NCI-H2107 treated with DMSO at 0.1 percent for 48 hours (cell line): ENCODE data around the gene FGF3.

ENCODE experiments used
- DNase-seq: peaks from one replicate; lab custom pipeline; 2025; ENCODE audit not compliant: unreplicated experiment; lab: John Stamatoyannopoulos, UW

Gene FGF3

GRCh38 chr11:69818603-69819441, at the start of gene FGF3:
TSS of gene FGF3 (minus strand) at chr11:69819416. CDS start at chr11:69818933, 483 bp downstream.
- DNase-seq, result no peak

DNA sequence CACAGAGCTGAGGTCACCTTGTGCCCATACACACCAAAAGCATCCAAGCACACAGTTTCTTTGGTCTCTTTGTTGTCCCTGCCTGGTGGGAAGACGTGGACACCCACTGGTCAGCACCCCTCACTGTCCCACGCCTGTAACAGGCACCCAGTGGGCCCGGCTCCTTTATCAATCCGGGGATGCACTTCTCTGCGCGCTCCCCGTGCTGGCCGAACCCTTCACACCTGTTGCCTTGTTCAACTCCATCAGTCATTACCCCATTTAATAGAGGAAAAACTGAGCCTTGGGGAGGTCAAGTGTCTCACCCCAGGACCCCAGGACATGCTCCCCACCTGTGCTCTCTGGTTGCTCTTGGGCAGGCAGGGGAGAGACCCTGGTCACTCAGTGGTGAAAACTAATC, 49.7 kb upstream of the FGF3 start:
- no peak for DNase-seq

DNA sequence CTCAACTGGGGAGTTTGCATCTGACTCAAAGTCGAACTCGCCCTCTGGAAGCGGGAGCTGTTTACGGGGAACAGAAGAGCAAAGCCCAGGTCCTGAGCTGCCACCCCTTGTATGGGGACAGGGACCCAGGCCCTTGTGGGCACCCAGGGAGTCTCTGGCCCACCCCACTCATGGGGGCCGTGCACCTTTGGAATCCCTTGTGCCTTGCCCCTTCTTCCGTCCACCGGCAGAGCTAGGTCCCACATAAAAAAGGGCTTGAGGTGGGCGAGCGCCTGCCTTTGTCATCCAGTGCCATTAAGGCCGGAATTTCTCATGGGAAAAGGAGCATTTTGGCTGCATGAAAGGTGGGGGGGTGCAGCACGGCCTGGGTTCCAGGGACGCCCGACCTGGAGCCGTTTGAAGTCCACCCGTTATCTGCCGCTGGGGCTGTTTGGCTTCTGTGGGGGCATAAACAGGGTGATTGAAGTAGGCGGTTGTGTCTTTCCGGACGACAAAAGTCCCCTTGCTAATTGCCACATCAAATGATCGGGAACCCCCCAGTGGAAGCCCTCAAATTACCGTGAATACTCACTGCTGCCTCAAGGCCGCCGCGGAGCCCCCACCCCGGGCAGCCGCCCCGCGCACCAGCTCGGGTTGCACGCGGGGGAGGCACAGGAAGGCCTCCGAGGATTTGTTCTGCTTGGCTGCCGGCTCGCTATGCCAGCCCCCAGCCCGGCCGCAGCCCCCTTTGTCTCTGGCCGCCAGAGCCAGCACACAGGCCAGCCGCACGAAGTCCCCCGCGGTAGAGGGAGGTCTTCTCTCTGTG, 49.0 kb upstream of the FGF3 start:
- no peak for DNase-seq

DNA sequence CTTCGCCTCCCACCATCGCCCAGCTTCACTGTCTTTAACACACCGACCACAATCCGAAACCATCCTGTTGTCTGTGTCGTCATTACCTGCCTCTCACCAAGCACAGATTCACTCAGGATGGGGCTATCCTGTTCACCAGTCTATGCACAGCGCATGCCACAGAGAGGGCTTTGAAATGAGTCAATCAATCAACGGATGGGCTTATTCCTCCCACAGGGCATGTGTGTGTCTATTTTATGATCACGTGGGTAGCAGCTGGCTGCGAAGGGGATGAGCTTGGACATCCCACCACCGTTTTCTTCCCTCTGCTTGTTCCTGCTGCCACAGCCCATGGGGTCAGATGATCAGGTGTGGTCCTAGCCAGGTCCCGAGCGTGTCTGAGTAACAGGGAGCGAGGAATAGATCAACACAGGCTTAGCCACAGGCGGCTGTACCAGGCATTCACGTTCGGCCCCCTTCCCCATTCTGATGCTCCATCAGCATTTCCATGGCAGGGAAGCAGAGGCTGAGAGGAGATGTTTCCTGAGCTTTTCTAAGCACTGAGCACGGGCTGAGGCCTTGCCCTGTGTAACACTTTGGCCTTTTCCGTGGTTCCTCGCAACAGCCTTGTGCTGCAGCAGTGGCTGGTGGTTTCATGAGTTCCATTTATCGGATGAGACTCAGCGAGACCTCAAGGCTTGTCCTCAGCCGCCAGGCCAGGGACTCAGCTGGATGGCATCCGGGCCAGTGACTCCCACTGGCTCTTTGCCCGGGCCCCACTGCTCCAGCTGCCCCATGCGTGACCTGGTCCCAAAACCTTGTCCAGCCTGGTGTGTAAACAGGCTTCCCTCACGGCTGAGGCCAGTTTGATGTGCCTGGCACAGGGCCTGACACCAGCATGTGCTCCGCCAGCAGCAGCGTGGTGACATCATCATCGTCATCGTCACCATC, 48.1 kb upstream of the FGF3 start:
- DNase-seq, result no peak

- no peak for DNase-seq
Observed at GRCh38 chr11:69866648-69867047, 47.4 kb upstream of the FGF3 start.

DNA sequence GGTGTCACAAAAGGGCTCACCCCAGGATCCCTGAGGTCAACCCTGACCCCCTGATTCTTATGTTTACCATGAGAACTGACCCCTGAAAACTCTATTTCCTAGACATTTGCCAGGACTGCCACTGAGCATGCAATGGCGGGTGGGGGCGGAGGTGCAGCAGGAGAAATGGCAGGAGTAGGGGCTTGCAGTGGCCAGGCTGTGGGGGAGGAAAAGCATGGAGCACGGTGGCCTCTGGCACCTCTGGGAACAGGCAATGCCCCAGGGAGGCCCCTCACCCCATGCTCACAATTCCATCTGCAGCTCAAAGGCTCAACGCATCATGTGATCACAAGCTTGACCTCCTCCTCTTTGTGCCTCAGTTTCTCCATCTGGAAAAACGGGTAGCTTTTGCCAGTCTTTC, 46.5 kb upstream of the FGF3 start:
- no peak for DNase-seq

- no peak for DNase-seq
Observed at GRCh38 chr11:69864686-69865661, 45.8 kb upstream of the FGF3 start.

GRCh38 chr11:69863544-69864200, 44.5 kb upstream of the FGF3 start:
- no peak for DNase-seq

GRCh38 chr11:69862797-69863543, 43.8 kb upstream of the FGF3 start:
- no peak for DNase-seq

DNA sequence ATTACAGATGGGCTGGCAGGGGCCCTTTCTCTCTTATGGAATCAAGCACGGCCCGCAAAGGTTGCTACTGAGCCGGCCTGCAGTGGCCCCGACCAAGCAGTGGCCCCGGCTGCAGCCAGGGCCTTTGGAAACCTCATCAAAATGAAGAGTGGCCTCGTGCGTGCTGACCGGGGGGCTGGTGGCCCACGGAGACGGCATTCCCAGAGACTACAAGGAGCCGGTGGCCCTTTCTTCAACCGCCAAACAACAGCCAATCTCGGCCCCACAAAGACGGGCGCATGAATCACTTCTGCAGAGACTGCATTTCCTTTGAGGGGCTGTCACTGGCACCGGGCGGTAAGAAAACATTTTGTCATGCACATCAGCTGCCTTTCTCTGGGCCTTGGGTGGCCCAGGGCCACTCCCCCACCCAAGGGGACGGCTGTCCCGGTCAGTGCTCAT, 43.1 kb upstream of the FGF3 start:
- DNase-seq, result no peak

DNA sequence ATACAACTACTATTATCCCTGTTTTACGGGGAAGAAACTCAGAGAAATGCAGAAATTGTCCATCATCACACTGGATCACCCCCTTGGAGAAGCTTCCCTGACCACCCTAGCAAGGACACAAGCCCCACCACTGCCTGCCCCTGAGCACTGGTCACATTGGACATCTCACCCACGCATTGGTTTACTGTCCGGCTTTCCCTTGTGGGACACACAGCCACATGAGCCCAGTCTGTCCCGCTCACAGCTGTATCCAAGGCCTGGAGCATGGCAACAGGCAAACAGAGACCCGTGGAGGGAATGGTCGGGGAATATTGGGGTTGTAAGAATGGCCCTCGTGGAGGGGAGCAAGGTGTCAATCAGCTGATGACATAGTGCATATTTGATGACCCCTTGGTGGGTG, 42.7 kb upstream of the FGF3 start:
- no peak for DNase-seq

DNA sequence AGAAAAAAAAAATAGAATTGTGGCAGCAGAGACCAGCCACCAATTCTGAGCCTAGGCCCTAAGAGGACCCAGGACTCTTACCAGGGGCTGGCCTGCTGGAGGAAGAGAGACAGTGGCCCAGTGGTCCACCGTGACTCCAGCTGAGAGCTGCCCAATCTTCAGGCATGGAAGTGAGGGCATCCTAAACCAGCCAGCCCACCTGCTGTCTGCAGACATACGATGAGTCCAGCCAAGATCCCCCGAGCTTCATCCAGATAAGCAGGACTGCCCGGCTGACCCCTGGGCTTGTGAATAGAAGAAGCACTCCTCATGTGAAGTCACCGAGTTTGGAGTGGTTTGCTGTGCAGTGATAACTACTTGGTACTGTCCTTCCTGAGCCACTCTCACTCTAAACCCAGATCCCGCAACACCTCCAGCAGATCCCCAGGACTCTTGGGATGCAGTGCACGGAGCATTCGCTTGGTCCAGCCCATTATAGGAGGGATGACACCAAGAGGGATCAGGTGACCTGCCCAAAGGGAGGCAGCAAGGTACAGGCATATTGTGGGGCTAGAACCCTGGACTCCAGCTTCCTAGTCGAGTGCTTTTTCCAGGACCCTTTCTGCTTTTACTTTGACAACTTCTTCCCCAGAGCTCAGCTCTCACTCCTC, 41.7 kb upstream of the FGF3 start:
- no peak for DNase-seq

DNA sequence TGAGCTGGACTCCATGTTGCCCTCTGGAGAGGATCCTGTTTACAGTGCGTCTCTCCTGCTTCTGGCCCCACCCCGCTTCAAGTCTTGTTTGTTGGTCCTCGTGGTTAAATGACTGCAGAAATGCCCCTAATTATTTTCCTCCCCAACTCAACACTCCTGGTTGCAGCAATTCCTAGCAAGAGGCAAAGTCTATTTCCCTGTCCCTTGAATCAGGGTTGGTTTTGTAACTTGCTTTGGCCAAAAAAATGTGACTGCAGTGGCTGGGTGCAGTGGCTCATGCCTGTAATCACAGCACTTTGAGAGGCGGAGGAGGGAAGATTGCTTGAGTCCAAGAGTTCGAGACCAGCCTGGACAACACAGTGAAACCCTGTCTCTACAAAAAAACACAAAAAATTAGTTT, 41.0 kb upstream of the FGF3 start:
- DNase-seq, result no peak

DNA sequence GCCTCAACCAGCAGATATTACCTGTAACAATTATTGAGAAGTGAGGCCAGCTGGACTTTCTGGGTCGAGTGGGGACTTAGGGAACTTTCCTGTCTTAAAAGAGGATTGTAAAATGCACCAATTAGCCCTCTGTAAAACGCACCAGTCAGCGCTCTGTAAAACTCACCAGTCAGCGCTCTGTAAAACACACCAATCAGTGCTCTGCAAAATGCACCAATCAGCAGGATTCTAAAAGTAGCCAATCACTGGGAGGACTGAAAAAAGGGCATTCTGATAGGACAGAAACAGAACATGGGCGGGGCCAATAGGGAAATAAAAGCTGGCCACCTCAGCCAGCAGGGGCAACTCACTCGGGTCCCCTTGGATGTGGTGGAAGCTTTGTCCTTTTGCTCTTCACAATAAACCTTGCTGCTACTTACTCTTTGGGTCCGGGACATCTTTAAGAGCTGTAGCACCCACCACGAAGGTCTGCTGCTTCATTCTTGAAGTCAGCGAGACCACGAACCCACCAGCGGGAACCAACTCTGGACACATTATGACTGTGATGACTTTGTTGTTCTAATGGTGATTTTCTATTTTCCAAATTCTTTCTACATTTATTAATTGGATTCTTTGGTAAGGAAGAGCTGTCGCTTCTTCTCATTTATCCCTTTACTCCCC, 40.2 kb upstream of the FGF3 start:
- no peak for DNase-seq

GRCh38 chr11:69855421-69855820, 36.2 kb upstream of the FGF3 start:
- no peak for DNase-seq

- DNase-seq, result no peak
Observed at GRCh38 chr11:69854713-69855112, 35.5 kb upstream of the FGF3 start.

GRCh38 chr11:69852056-69852455, 32.8 kb upstream of the FGF3 start:
- DNase-seq, result no peak

DNA sequence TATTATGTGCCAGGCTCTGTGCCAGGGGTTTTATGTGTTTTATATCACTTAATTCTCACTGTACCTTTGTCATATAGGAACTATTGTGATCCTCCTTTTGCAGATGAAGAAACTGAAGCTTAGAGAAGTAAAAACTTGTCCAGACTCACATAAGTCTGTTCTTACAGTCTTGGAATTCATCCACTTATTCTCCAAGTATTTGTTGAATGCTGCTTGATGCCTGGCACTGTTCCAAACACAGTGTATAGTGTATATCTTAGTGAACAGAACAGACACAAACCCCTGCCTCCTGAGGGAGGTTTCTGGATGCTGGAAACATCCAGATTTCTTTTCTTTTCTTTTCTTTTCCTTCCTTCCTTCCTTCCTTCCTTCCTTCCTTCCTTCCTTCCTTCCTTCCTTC, 29.0 kb upstream of the FGF3 start:
- no peak for DNase-seq
